CD4-positive, alpha-beta T cell treated with Interleukin-12 subunit alpha and Interleukin-12 subunit beta, for 1 hour (primary cell): ENCODE data around the gene CAMK4.
"Not testable (repeated sequence)": the region's sequence is repeated elsewhere in the genome, so short reads cannot be mapped to it uniquely, and the experiment has no call there.

Source experiments
- DNase-seq: peaks from one replicate; pipeline ENCODE4 v3.0.0-alpha.2; 2020

The CAMK4 gene

DNA sequence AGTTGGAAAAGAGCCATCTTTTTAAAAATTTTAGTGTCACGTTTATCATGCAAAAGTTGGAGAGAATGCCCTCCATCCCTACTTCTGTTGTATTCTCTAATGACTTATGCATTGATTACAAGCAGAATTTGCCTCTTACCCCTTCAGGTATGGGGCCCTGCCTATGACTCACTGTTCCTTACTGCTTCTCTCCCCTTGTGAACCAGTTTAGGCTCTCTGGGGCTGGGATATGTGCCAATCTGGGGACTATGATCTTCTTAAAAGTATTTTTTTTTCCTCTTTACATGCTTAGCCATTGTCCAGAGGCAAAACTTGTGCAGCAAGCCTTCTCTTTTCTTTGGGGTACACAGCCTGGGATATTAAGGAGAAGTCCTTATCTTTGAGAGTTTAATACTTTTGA lies 37.4 kb downstream of the CAMK4 start:
- DNase-seq: no peak

DNA sequence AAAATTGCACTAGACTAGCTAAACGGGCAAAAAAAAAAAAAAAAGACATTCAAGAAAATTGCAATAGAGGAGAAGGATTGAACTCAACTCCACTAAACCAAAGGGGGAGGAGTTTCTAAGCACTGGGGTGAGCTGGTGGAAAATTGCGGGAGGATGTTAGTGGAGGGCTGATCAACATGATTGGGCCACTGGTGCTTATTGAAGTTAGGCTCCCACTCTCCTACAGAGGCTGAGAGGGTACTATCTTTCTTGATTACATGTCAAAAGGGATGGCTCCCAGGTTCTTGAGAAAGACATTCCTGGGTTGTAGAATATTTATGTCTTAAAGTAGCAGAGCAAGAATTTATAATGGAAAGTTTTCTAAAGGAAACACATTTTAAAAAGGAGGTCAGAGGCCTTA lies 38.0 kb downstream of the CAMK4 start:
- DNase-seq: no peak

DNA sequence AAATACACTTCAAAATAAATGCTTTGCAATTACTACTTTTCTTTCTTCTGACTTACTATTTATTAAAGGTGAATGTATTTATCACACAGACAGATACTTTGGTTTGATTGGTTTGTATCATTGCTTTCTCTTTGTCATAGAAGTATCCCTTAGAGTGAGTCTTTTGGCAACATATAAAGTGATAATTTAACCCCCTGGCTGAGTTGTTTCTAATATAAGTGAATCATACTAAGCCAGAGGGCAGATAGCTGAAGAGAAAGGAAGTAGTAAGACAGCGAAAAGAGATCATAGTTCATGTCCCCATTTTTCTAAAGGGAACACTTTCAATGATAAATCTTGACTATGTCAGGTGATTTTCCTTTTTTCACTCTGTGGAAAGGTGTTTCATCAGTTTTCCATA lies 38.6 kb downstream of the CAMK4 start:
- no peak for DNase-seq

DNA sequence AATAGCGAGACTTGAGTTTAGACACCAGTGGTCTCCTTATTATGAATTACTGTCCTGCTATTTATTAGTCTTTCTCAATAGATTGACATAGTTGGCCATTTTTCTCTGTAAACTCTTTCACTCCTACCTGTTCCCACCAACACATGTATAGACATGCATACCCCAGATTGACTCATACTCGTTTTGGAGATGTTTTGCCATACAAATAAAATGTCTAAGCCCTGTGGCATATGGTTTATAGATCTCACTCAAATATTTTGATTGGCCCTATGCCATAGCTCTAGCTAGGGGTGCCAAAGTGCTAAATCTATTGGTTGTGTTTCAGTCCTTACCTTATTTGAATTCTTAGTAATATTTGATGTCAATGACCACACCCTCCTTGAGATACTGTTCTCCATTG lies 42.3 kb downstream of the CAMK4 start:
- no peak for DNase-seq

DNA sequence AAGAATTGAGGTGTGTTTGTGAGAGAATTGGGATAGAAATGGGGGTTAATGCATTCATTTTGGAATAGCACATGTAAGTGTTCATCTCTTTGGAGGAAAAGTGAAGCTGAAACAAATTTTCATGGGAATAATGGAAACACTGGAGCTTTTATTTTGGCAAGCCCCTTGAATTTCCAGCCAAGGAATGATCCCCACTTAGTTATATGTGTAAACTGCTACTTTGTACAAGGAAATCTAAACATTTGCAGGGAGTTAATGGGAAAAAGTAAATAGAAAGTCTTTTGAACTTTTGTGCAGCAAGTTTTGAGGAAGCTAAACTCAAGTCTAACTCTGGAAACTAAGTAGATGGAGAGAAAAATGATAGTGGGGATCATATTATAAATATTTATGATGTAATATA lies 44.1 kb downstream of the CAMK4 start:
- no peak for DNase-seq

DNA sequence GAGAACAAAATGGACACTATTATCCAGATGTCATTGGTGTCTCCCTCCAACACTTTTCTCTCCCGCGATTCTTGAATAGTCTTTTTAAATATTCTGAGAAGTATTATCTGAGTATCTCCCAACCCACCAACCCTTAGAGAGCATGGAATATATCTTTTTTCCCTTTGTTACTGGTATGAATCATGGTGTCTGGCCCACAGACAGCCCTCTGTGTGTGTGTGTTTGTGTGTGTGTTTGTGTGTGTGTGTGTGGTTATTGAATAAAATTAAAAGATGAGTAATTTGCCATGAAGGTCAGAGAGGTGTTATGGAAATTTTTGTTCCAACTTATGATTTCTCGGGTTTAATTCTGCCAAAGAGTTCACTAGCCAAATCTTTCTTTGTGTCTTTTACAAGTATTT lies 47.7 kb downstream of the CAMK4 start:
- no peak for DNase-seq

DNA sequence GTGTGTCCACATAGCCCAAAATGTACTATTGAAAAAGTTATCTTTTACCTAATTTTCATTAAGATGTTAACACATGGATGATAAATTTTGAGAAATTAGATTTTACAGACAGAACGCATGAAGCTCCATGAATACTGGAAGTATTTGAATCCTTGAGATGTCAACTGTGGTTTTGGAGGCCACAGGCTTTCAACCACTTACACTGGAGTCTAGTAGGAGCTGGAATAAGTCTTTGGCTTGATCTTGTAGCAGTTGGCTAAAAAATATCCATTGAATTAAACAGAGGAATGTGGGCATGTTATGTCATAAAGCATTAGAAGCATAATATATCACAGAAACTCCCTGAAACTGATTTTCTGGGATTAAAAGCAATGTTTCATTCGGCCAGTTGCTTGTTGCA lies 52.9 kb downstream of the CAMK4 start:
- DNase-seq: no peak

DNA sequence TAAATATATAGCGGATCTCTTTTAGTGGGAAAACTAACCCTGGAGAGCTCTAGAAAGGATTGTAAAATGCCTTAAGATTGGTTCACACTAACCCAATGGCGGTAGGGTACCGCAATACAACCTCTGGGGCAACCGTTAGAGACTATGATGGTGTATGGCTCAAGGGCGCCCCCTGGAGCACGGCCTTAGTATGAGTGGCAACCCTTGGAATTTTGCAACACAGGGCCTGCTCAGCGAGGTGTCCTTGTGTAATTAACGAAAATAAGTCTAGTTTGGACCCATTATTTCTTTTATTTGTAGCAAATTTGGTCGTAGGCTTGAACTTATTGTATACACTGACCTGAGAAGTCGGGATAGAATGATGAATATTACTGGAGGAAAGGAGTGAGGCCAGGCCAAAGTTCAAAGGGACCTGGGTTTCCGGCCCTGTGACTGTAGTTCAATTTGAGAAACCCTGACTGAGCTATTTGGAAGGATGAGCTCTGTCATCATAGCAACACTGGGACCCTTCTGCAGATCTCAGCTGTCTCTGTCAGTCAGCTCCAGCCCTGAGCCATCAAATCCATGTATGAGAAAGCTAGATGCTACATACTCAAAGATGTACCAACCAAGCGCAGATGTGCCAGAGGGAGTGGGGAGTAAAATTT lies 54.8 kb downstream of the CAMK4 start:
- peak; percentile 86 for DNase-seq

DNA sequence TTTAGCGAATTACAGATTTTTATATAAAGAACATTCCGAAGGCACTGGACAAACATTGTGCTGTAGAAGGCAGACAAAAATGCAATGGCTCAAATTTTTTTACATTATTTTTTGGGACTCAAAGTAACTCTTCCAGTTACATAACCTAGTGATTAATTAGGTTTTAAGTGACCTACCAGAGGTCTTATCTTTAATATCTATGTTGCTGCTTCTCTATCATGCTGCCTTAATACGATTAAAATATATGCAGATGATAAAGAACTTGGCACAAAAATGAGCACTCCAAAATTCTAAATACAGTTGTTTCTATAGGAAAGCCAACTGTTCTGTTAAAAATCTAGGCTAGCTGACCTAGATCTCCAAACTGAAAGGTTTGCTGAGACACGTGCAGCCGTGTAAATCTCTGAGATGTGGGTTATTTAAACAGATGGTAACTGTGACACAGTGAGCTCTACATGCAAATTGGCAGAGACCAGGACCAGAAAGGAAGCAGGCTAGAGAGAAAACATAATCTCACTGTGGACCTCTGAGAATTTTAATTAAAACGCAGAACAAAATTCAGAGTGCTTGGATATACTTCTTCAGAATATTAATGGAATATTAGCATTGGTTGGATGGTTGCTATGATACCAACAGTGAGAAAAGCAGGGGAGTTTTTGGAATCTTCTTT lies 56.2 kb downstream of the CAMK4 start:
- no peak for DNase-seq

DNA sequence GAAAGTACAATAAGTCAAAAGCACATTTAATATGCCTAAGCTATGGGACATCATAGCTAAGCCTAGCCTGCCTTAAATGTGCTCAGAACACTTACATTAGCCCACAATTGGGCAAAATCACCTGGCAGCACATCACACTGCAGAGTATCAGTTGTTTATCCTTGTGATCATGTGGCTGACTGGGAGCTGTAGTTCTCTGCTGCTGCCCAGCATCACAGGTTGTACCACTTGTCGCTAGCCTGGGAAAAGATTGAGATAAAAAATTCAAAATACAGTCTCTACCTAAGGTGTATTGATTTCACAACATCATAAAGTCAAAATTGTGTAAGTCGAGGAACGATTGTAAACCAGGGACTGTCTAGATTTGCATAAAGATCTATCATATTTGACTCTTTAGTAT lies 58.6 kb downstream of the CAMK4 start:
- no peak for DNase-seq

DNA sequence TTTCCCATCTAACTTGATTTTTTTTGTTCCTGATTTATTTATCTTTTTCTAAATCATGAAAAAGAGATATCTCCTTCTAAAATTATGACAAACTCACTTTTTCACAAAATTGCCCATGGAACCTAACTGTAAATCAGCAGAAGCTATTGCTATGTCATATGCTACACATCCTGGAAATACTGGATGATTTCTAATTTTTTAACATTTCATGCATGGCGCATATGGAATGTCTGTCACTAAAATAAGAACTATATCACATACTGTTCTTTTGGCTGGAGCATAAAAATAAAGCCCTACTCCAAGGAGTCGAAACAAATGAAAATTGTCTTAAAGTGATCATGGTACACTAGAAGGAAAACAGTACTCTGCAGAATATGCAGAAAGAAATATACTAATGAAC lies 60.6 kb downstream of the CAMK4 start:
- DNase-seq: no peak

DNA sequence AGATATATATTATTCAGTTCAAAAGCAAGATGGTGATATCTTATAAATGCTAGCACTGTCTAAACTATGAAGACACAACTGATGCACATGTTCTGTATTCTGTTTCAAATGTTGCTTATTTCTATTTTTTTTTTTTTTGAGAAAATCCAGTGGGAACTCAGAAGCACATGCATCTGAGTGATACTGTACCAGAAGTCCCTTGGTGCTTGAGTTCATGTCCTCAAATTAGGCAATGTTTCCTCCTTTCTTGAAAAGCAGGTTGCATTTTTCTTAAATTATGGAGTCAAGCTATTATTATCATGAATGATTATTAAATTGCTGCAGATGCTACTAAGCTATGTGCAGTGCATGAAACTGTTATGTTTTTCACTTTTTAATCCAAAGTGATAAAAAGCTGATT lies 70.4 kb downstream of the CAMK4 start:
- no peak for DNase-seq

DNA sequence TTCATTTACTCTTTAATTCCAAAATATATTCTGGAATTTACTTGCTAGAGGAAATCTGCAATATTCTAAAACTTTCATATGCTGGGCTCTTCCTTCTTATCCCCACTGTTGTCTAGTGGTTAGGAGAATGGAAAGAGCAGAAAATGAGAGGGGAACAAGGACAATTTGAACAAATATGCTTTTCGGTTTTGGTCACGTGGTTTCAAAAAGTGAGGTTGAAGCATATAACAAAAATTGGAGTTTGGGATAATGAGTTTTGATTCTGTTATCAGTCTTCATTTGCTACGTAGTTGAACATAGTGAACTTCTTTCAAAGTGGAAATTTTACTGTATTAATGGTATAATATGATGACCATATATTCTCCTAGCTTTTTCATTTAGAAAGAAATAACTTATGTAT lies 71.5 kb downstream of the CAMK4 start:
- no peak for DNase-seq

DNA sequence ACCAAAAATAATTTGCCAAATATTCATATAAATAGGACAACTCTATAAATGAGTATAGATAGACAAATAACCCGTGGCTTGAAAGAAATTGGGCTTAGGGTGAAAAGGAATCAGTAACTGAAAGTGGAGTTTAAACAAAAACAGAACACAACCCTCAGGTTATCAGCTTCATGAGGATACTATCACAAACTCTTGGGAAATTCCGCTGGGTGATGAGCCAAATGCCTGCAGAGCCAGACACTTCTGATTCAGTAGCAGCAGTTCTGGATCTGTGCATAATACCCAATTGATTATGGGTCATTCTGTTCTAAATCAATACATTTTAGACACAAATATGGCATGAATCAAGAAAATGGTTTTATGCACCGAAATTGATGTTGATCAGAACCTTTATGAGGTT lies 72.4 kb downstream of the CAMK4 start:
- DNase-seq: no peak

DNA sequence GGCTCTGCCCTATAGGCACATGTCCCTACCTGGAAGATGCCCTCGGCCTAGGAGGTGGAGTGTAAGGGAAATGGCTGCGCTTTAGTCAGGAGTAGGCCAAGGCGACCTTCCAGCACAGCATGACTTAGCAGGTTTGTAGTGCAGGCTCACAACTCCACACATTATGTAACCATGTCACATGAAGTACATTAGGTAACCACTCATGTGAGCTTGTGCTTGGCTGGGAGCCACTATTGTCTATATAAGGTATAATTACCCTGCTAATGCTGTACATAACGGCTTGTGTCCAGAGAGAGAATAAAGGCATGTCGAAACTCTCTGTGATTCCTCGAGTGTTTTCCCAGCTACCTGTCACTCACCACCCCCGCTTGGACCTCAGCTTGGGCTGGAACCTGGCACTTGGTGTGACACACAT lies 74.9 kb downstream of the CAMK4 start:
- DNase-seq: no peak

DNA sequence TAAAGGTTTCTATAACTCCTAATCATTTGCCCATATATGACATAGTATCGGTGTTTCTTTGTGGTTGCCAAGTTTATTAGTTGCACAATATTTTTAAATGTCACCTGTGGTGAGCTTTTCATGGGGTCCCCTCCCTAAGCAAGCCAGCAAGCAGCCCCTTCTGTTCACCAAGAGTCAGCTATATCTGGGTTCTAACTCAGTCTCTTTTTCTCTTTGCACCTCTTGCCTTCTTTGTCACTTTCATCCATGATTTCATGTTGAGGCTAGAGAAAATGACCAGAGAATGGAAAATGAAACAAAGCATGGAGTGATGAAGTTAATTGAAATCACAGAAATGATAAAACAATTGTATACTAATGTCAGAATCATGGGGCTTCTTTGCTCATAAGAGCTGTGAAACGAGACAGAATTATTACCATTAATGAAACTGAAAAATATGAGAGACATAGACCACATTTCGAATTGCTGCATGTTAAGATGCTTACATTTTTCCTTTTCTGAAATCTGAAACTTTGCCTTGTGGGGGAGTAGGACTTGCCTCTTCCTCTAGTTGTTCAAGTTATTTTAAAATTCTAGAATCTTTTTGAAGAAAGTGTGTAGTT lies 75.7 kb downstream of the CAMK4 start:
- no peak for DNase-seq

DNA sequence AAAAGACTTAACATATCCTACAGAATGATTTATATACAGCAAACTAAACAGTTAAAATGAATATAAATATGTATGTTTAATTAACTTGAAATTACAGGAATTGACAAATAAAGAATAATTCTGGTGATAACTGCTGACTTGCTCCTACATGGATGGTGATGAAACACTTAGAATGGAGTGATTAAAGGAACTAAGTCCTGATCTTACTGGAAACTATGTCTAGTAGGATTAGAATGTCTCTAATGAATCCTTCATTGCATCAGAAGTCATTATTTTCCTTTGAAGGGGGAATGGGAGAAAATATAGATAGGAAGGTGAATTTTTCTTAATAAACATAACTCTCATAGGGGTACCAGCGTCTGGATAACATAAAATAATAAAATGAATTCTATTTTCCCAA lies 77.1 kb downstream of the CAMK4 start:
- no peak for DNase-seq

DNA sequence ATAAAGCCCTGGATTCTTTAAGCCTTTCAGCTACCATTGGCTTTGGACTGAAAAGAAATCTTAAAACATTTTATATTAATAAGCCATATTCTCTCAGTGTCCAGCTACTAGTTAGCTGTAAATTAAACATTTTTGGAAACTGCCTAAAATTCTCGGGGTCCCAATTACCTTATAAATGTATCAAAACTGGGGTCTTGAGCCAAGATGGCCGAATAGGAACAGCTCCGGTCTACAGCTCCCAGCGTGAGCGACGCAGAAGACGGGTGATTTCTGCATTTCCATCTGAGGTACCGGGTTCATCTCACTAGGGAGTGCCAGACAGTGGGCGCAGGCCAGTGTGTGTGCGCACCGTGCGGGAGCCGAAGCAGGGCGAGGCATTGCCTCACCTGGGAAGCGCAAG lies 77.9 kb downstream of the CAMK4 start:
- DNase-seq: not testable (repeated sequence)

DNA sequence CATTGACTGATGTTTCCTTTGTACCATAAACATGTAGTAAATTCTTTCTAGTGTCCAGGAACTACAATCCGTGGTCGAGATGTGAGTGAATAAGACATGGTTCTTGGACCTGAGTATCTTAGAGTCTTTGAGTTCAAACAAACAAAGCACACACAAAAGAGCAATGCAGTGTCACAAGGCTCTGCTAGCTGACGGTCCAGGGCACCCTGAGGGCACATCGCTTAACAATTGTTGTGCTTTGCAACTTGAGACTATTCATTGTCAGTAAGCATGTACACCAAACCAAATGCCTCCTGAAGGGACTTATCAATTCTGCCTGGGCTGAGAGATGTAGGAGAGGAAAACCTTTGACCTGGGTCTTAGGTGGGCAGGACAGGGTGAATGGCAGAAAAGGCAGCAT lies 84.8 kb downstream of the CAMK4 start:
- DNase-seq: no peak

DNA sequence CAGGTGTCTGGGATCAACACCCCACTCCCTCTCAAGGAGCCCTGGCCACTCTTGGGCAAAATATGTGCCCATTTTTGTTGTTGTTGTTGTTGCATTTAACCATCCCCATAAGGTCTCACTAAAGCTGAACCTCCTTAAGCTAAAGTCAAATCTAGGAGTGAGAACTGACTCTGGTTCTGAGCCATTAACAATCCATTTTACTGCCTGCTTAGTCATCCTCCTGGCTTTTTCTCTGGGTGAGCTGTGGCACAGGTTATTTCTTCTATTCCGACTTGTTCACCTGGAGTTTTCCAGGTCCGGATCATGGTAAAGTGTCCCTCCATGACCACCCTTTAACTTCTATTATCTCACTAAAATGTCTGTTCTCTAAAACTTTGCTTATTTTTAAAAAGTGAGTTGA lies 85.2 kb downstream of the CAMK4 start:
- no peak for DNase-seq

DNA sequence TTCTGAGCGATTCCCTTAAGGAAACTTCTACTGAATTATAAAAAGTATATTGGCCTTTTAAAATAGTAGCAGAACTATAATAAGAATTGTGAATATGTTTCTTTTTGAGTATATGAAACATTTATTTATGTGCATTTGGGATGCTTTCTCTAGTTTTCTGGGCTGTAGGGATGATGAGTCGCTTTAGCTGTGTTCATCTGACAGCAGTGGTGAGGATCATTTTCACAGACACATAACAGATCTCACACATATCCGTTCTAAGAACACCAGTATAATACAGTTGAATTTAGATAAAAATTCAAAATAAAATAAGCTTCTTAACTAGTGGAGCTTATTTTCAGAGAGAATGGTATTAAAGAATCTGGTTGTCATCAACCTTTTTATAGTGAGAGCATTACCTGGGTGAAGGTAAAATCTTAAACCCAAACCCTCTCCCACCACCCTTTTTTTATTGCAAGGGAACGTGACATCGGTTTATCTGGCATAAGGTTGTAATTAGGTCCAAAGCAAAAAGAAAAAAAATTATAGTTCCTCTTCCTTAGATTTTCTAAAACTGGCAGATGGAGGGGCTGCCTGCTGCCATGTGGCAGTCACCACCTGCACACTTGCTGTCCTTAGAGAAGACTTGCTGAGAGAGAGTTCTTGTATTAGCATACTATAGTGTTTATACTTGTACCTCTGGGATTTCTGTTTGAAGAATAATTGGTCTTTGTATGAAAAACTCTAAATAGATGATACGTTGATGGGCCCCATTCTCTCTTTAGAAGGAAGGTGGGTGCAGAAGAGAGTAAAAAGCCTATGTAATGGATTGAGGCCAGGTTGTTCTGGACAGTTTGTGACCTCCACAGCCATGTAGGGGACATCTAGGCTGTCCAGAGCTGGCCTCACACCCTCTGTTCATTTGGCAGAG lies 86.8 kb downstream of the CAMK4 start:
- DNase-seq: no peak

DNA sequence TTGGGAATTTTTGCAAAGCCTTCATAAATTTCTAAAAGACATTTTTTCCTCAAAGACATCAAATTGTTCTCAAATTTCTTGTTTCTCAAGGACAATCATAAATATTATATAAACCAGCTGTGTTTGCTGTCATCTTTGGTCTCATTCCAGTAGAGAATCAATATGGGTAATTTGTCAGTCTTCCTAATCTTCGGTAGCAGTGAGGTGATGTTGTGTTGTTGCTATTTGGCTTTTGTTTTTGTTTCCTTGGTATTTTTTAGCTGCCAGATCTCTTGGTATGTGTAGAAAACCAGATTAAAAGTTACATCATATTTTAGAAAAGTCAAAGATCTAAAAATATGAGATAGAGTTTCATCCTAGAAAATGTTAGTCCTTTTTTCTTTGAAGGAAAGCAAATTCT lies 87.5 kb downstream of the CAMK4 start:
- DNase-seq: no peak

DNA sequence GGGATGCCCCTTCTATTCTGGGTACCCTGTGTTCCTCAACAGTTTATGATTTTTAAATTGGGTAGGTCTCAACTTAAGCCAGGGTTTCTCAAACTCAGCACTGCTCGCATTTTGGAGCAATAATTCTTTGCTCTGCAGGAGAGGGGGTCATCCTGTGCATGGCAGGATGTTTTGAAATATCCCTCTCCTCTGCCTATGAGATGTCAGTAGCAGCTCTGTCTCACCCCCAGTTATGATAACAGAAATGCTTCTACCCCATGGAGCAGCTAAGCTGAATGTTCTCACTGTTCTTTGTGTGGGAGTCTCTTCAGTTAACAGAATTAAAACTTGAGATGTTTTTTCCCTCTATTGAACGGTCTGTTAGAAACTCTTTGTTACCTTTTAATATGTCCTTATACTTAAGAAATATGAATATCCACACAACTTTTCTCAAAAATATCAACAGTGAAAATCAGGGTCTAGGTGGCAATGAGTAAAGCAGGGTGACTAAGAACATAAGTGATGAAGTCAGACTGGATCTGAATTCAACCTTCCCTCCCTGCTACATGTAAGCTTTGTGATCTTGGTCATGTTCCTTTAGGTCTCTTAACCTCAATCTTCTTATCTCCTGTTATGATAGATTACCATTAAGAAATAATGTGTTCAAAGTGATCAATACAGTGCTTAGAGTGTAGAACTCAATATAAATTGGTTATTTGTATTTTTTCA lies 89.0 kb downstream of the CAMK4 start:
- no peak for DNase-seq
